PC-9 (cell line): ENCODE data around the gene NUP35.

Experiments used
- EZH2 ChIP-seq: fragments of 200-600 bp; sonication (generic); IDR thresholded peaks from 2 replicates; pipeline ENCODE4 v1.8.0; 2017; ENCODE audit warnings: antibody characterized with exemption, low read depth
- TF ChIP-seq, protein P1 (sequence below): fragments of 200-600 bp; sonication (generic); conservative IDR thresholded peaks from 2 replicates; pipeline ENCODE4 v1.6.1; 2017; ENCODE audit warnings: mixed run types, antibody characterized with exemption, mild to moderate bottlenecking, moderate library complexity

DNA sequence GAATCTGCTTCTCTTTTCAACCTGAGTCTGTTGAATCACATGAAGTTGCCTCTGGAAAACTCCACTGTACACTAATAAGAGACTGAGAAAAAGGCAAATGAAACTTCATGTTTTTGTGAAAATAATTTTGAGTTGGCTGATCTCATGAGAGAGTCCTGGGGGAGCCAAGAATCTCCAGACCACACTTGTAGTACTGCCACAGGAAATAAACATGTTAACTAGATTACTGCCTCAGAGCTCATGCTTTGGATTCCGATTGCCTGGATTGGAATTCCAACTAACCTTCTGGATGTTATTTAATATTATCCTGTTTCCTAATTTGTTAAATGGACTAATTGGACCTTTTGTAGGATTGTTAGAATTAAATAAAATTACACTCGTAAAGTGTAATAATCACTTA is 25.2 kb downstream of the NUP35 start:
- TF ChIP-seq, protein P1, sequence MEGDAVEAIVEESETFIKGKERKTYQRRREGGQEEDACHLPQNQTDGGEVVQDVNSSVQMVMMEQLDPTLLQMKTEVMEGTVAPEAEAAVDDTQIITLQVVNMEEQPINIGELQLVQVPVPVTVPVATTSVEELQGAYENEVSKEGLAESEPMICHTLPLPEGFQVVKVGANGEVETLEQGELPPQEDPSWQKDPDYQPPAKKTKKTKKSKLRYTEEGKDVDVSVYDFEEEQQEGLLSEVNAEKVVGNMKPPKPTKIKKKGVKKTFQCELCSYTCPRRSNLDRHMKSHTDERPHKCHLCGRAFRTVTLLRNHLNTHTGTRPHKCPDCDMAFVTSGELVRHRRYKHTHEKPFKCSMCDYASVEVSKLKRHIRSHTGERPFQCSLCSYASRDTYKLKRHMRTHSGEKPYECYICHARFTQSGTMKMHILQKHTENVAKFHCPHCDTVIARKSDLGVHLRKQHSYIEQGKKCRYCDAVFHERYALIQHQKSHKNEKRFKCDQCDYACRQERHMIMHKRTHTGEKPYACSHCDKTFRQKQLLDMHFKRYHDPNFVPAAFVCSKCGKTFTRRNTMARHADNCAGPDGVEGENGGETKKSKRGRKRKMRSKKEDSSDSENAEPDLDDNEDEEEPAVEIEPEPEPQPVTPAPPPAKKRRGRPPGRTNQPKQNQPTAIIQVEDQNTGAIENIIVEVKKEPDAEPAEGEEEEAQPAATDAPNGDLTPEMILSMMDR = no peak
- no peak for TF ChIP-seq EZH2
